GM19043 (cell line): ENCODE measurements around the gene RNF144A.

Source experiments
- ATAC-seq: cut with Tn5 transposase; IDR thresholded peaks from one replicate; pipeline ENCODE4 v1.9.1; 2021; ENCODE audit warnings: low read depth; ENCODE audit not compliant: unreplicated experiment

The RNF144A gene

DNA sequence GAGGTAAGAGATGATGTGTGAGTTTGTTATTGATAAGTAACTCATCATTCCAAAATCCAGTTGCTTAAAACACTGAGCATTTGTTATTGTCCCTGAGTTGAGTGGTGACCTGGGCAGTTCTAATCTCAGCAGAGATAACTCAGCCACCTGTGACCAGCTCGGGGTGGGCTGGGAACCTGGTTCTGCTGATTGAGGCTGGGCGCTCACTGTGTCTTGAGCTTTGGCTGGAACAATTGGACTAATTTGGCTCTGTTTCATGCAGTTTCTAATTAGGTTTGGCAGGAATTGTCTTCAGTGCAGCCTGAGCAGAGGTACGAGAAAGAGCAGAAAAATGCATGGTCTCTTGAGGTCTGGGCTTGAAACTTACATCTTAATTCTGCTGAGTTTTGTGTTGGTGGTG is 144.7 kb downstream of the RNF144A start:
- no peak for ATAC-seq

DNA sequence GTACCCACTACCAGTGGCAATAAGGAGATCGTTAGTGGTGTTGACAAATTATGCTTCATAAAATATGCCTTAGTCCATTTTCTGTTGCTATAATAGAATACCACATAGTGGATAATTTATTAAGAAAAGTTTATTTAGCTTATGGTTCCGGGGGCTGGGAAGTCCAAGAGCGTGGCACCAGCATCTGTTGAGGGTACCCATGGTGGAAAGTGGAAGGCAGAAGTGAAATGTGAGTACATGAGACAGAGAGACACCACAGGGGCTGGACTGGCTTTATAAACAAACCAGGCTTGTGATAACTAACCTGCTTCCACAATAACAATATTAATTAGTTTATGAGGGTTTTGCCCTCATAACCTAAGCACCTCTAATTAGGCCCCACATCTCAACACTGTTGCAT is 146.6 kb downstream of the RNF144A start:
- ATAC-seq: no peak

DNA sequence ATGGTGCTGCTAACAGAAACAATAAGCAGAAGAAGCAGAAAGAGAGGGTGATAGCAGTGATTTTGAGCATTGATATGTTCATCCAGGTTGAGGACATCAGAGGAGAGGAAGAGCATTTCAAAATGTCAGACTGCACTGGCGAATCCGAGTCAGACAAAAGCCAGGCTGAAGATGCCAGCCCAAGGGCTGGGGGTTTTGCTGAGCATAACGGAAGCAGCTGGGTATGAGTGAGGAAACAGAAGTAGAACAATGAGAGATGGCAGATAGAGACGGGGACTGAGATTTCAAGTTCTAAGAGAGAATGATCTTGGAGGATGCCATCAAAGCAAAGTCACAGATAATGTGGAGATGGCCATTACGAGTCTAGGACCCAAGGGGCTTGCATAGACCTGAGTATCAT is 151.2 kb downstream of the RNF144A start:
- no peak for ATAC-seq

DNA sequence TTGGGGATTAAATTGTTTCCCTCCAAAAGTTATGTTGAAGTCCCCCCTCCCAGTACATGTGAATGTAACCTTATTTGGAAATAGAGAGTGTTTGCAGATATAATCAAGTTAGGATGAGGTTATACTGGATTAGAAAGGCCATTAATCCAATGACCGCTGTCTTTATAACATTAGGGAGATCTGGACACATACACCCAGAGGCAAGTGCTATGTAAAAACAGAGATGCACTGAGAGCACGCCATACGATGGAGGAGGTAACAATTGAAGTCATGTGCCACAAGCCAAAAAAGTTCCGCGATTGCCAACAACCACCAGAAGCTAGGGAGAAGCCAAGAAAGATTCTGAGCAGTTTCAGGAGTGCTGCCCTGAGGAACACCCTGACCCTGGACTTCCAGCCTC is 153.3 kb downstream of the RNF144A start:
- ATAC-seq: no peak

DNA sequence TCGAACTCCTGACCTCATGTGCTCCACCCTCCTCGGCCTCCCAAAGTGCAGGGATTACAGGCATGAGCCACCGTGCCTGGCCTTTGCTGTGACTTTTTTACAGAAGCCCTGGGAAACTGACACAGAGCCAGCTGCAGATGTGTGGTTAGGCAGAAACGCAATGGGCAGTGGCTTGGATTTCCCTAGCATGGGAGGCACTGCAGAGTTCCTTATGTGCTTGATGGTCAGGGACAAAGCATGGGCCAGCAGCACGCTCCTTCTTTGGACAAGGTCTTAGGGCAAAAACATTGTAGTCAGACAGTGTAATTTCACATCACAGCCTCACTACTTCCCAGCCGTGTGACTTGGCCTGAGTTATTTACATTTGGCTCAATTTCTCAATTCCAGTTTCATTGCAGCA is 153.9 kb downstream of the RNF144A start:
- no peak for ATAC-seq

DNA sequence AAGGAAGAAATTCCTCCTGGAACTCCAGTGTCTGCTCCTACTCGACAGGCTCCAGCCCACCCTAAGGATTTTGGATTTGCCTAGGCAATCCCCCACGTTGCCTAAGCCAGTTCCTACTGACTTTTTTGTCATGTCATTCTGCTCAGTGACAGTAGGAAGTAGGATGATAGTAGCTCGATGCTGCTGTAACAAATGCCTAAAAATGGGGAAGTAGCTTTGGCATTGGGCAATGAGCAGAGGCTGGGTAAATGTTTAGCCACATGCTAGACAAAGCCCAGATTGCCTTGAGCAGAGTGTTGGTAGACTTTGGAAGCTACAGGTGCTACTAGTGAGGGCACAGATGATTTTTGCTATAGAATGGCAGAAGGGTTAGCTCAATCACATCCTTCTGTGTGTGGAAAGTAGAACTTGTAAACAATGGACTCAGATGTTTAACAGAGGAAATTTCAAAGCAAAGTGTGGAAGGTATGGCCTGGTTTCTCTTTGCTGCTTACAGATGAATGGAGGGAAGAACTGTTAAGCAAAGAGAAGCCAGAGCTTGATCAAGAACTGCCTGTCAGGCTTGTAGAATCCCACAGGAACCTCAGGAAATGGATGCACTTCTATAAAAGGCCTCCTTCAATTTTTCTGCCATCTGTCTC is 154.8 kb downstream of the RNF144A start:
- no peak for ATAC-seq

DNA sequence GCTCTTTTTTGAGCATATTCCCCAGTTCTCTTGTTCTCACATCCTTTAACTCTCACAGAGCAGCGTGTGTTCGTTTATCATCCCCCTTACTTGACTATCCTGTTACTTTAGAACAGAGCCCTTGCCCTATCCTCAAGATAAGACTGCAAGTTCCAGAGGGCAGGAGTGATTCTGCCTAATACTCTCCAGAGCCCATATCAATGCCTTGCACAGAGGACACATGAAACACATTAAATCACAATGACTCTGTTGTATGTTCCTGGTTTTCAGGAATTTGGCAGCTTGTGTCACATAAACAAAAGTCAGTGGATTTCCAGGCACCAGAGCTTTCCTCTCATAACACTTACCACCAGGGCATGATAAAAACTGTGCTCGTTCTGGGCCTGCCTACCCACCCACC is 156.7 kb downstream of the RNF144A start:
- ATAC-seq: no peak

DNA sequence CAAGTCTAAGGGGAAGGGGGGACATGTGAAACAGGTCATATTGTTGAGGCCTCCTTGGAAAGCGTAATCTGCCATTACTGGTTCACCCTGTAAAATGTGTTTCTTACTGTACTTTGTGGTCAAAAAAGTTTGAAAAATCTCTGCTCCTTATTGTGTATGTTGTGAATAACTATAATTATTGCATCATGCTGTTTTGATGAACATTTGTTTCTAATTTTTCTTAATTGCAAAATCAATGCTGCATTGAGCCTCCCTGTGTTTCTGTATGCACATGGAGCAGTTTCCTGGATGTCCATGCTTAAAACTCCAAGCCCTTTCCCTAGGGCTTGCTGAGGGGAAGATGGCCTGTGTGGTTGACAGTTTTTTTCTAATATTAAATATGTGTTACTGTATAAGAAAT is 158.6 kb downstream of the RNF144A start:
- no peak for ATAC-seq

DNA sequence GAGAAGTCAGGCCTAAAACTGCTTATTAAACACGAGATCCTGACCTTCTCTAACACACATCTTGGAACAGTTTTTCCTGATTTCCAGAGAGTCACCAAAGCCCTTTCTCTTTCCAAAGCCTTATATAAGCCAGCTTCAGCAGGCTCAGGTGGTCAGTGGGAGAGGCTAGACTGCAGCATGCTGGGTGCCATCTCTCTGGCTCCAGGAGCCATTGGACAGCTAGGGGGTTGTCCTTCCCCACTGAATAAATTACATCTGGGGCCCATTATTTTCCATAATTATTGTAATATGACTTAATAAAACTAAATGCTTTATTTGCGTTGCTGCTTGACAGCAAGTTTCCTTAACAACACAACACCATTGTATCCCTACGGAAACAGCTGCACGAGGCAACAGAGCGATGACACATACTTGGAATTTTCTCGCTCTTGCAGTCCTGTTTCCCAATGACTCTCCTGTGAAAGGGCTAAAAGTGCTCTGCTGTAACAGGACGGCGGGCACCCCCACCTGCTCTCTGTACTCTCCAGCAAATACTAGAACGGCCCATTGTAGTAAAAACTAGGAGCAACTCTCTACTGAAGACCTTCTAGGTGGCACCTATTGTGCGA is 160.6 kb downstream of the RNF144A start:
- ATAC-seq: no peak

DNA sequence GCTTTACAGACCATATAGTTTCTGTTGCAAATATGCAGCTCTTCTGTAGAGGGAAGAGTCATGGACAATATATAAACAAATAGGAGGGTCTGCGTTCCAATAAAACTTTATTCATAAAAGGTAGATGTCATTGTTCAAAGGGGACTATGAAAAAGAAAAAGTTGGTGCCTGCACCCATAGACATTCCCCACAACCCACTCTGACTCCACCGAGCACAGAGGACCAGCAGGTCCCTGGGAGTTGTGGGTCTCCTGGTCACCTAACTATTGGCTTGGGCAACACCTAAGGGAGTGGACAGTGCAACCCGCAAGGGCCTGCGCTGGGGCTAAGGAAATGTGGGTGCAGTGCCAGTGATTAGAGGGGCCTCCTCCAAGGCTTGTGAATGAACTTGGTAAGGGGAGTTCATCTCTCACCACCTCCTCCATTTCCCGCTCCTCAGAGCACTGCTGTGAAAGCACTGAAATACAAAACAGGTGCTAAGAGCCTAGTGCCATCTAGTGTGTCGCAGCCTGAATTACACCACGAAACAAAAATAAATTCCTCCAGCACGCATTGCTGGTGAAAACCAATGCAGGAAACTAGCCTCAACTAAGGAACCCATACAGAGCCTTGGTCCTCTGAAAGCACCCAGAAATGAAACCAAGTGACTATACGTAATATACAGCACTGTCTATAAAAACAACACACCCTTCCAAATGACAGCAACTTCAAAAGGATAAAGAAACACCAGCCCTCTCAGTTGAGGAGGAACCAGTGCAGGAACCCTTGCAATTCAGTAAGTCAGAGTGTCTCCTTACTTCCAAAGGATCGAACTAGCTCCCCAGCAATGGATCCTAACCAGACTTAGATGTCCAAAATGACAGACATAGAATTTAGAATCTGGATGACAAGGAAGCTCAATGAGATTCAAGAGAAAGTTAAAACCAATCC is 166.6 kb downstream of the RNF144A start:
- ATAC-seq: no peak

DNA sequence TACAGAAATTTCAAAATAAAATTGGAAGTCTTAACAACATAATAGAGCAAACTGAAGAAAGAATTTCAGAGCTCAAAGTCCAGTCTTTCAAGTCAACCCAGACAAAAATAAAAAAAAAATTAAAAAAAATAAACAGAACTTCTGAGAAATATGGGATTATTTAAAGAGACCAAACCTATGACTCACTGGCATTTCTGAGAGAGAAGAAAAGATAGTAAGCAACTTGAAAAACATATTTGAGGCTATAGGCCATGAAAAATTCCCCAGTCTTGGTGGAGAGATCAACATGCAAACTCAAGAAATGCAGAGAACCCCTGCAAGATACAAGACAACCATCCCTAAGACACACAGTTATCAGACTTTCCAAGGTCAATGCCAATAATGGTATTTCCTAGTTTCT is 167.4 kb downstream of the RNF144A start:
- ATAC-seq: no peak

DNA sequence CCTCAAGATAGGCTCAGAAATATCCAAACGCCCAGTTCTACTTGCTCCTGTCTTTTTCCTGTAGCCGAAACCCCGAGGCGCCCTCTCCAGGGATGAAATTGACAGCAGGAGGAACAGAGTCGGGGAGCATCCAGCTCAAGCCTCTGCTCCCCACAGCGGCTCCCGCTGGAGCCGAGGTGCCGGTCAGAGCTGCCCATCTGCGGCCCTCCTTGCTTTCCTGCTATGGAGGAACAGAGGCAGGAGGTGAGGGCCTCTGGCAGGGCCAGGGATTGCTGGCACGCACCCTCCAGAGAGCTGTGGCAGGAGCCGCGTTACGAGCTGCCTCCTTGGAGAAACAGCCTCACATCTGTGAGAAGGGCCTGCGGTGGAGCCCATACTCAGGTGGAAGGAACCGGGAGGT is 172.1 kb downstream of the RNF144A start:
- ATAC-seq: no peak

DNA sequence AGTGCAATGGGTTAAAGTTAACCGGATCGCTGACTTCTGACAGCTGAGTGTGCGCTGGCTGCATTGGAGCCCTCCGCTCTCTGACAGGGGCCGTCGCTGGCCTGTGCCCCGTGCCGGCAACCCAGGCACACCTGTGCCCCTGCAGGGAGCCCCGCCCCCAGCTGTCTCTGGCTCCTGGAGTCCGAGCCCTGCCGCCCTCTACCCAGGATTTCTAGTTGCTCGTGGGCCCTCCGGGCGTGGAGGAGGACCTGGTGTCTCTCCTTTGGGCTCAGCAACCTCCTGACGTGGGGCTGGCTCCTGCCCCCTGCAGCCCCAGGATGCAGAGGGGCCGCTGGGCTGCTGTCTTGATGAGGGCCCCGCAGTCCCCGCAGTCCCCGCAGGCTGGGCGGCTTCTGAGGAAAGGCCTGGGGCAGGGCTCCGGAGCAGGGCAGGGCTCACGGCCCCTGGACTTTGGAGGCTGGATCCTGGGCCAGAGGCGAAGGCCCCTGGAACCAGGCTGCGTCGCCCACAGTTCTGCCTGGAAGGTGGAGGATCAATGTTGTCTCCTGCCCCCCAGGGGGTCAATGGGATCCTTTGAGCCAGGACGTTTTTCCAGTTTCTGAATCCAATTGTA is 172.8 kb downstream of the RNF144A start:
- no peak for ATAC-seq

DNA sequence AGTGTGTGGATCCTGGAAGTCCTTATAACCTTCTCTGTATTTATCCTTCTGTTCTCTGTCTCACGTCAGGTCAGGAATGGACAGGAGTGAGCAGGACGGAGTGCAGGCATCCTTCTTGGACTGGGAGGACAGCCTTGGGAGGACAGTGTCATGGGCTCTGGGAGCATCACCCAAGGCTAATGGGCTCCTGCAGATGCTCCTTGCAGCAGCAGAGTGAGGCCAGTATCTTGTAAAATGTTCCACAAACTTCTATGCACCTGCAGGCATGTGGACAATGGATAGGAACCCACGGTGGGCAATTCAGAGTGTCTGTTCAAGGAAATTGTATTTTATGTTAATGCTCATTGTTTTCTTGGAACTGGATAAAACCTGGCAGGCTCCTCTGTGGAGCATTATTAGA is 176.2 kb downstream of the RNF144A start:
- no peak for ATAC-seq
